ENCODE data around the gene ZRANB3.

ZRANB3 gene

GRCh38 chr2:135318808-135319207 lies 212.2 kb downstream of the ZRANB3 start (continued):
- no peak for TF ChIP-seq ZNF518A (tag by site-specific recombination; conservative IDR thresholded peaks at IDR 0.05; ENCODE audit: low read depth)
- no peak for TF ChIP-seq PBX3 (CRISPR knock-in tag; IDR thresholded peaks at IDR 0.05)
- no peak for TF ChIP-seq ZNF366 (tag by site-specific recombination; conservative IDR thresholded peaks at IDR 0.05)
- no peak for TF ChIP-seq ZNF560 (tag by site-specific recombination; IDR thresholded peaks at IDR 0.05; ENCODE audit: borderline replicate concordance)
- TF ChIP-seq ZNF626 (tag by site-specific recombination; IDR thresholded peaks at IDR 0.05), result no peak

- H3K36me3 ChIP-seq (ENCODE audit: control insufficient read depth in 2 of 2, insufficient read depth in 1 of 2, low read length in 2 of 2), result no peaks in the 10 kb centered on the region; a peak in 1 of 3 replicates
- TF ChIP-seq ZBTB6 (tag by site-specific recombination; IDR thresholded peaks at IDR 0.05), result no peak
- TF ChIP-seq ZNF366 (tag by site-specific recombination; conservative IDR thresholded peaks at IDR 0.05), result no peak
- TF ChIP-seq SCRT2 (tag by site-specific recombination; IDR thresholded peaks at IDR 0.05), result no peak
- no peak for TF ChIP-seq WT1 (tag by site-specific recombination; IDR thresholded peaks at IDR 0.05)
- no peak for TF ChIP-seq GLI4 (tag by site-specific recombination; IDR thresholded peaks at IDR 0.05)
- no peak for TF ChIP-seq PATZ1 (tag by site-specific recombination; IDR thresholded peaks at IDR 0.05)
- no peak for TF ChIP-seq FEZF1 (tag by site-specific recombination; IDR thresholded peaks at IDR 0.05)
- TF ChIP-seq ZNF239 (tag by site-specific recombination; IDR thresholded peaks at IDR 0.05), result no peak
- TF ChIP-seq ZNF184 (tag by site-specific recombination; IDR thresholded peaks at IDR 0.05), result no peak
- no peak for TF ChIP-seq ZFP69B (tag by site-specific recombination; IDR thresholded peaks at IDR 0.05)
- TF ChIP-seq ZNF155 (tag by site-specific recombination; IDR thresholded peaks at IDR 0.05), result no peak
- TF ChIP-seq ZNF785 (tag by site-specific recombination; IDR thresholded peaks at IDR 0.05), result no peak
- no peak for TF ChIP-seq ZBTB20 (tag by site-specific recombination; IDR thresholded peaks at IDR 0.05)
- no peak for TF ChIP-seq EGR2 (tag by site-specific recombination; IDR thresholded peaks at IDR 0.05; ENCODE audit: low read depth)
- ChIA-PET CTCF (interaction anchor here (0.6 kb wide), 1 partner anchor 481 kb away, joined by 3 read pairs; no protein-coding TSS in a partner anchor), POLR2A (no interaction called here)
- no peaks in the 10 kb centered on the region for H3K4me1 ChIP-seq (ENCODE audit: control insufficient read depth, insufficient read depth, low read length)
- no peak overlapping the region for H3K4me3 ChIP-seq (ENCODE audit: low read depth, low read length)
- no peak overlapping the region for H3K27ac ChIP-seq (ENCODE audit: extremely low read depth, low read depth, low read length)
- H3K9me3 ChIP-seq (ENCODE audit: control insufficient read depth, insufficient read depth, low read depth, low read length), result no peaks in the 10 kb centered on the region
These were observed 213.6 kb downstream of the ZRANB3 start for GRCh38 chr2:135317375-135317774.
